ENCODE measurements around the gene CYP4F2. TPM values are rescaled to one million over a fixed set of nuclear protein-coding genes. Genes with fewer than 3 reads are reported as not detected.
"Not testable (repeated sequence)": the region's sequence is repeated elsewhere in the genome, so short reads cannot be mapped to it uniquely, and the experiment has no call there.

The CYP4F2 gene
- total and polyA plus RNA-seq, 12 donors: not detected

GRCh38 chr19:15894359-15894758 lies 3.5 kb downstream of the CYP4F2 start:
- intact Hi-C loops (cut with DNase I): no loop called here
- Histone ChIP-seq H3K4me1 (replicated peaks in 1 of 2) (no peaks in the 10 kb centered on the region), H3K27ac (no peak overlapping the region), H3K4me3 (no peak overlapping the region), H3K36me3 (replicated peaks in 1 of 2) (no peaks in the 10 kb centered on the region), H3K9me3 (replicated peaks in 1 of 3) (no peaks in the 10 kb centered on the region), H3K27me3 (no peaks in the 10 kb centered on the region)
- no peak for DNase-seq
- TF ChIP-seq POLR2A (IDR thresholded peaks at IDR 0.05) (no peak), CTCF (IDR thresholded peaks at IDR 0.05) (no peak)
- 58 to 95% (median 76%) methylated on average over 2 of the region's 2 CpGs for WGBS, 4 donors

GRCh38 chr19:15893477-15893876 lies 4.4 kb downstream of the CYP4F2 start:
- intact Hi-C loops (cut with DNase I): no loop called here
- no peaks in the 10 kb centered on the region for H3K27me3 ChIP-seq
- H3K36me3 ChIP-seq (replicated peaks in 1 of 2): no peaks in the 10 kb centered on the region
- H3K9me3 ChIP-seq (replicated peaks in 1 of 3): no peaks in the 10 kb centered on the region
- TF ChIP-seq CTCF (IDR thresholded peaks at IDR 0.05) (no peak), POLR2A (IDR thresholded peaks at IDR 0.05) (no peak)
- no peak for DNase-seq
- H3K4me3 ChIP-seq: no peak overlapping the region
- 54 to 62% (median 58%) methylated on average over 7 of the region's 7 CpGs; no CpG with 5 or more reads in 1 of the 4 donors for WGBS, 4 donors
- H3K27ac ChIP-seq: no peak overlapping the region
- H3K4me1 ChIP-seq (replicated peaks in 1 of 2): no peaks in the 10 kb centered on the region

GRCh38 chr19:15892012-15892411 lies 5.9 kb downstream of the CYP4F2 start:
- no peak for DNase-seq
- 66 to 78% (median 76%) methylated on average over 6 of the region's 6 CpGs for WGBS, 4 donors
- H3K4me3 ChIP-seq: no peak overlapping the region
- no peaks in the 10 kb centered on the region for H3K9me3 ChIP-seq (replicated peaks in 1 of 3)
- H3K36me3 ChIP-seq (replicated peaks in 1 of 2): no peaks in the 10 kb centered on the region
- TF ChIP-seq POLR2A (IDR thresholded peaks at IDR 0.05) (no peak), CTCF (IDR thresholded peaks at IDR 0.05) (no peak)
- no peaks in the 10 kb centered on the region for H3K4me1 ChIP-seq (replicated peaks in 1 of 2)
- intact Hi-C loops (cut with DNase I): no loop called here
- H3K27ac ChIP-seq: no peak overlapping the region
- H3K27me3 ChIP-seq: no peaks in the 10 kb centered on the region

GRCh38 chr19:15891434-15891833 lies 6.4 kb downstream of the CYP4F2 start:
- no peaks in the 10 kb centered on the region for H3K9me3 ChIP-seq (replicated peaks in 1 of 3)
- no peak overlapping the region for H3K4me3 ChIP-seq
- intact Hi-C loops (cut with DNase I): no loop called here
- TF ChIP-seq CTCF (IDR thresholded peaks at IDR 0.05) (no peak), POLR2A (IDR thresholded peaks at IDR 0.05) (no peak)
- 67 to 80% (median 76%) methylated on average over 6 of the region's 6 CpGs for WGBS, 4 donors
- no peak for DNase-seq
- no peak overlapping the region for H3K27ac ChIP-seq
- no peaks in the 10 kb centered on the region for H3K36me3 ChIP-seq (replicated peaks in 1 of 2)
- H3K27me3 ChIP-seq: no peaks in the 10 kb centered on the region
- H3K4me1 ChIP-seq (replicated peaks in 1 of 2): no peaks in the 10 kb centered on the region

- intact Hi-C loops (cut with DNase I); H3K4me1 ChIP-seq (replicated peaks in 1 of 2); H3K27ac ChIP-seq; H3K27me3 ChIP-seq; H3K4me3 ChIP-seq; DNase-seq; H3K9me3 ChIP-seq (replicated peaks in 1 of 3); H3K36me3 ChIP-seq (replicated peaks in 1 of 2): not testable (repeated sequence)
- WGBS, 4 donors: 75 to 90% (median 86%) methylated on average over 6 to 9 of the region's 9 CpGs
Measured at GRCh38 chr19:15889339-15889738, 8.5 kb downstream of the CYP4F2 start.
